ENCODE results near the gene RRP1.

The RRP1 gene

GRCh38 chr21:43803558-43804300, 14.4 kb downstream of the RRP1 start:
- DNase-seq, result no peak

GRCh38 chr21:43805275-43805800, 16.0 kb downstream of the RRP1 start:
- DNase-seq, result no peak

- no peak for DNase-seq
Measured at GRCh38 chr21:43806017-43806710, 16.8 kb downstream of the RRP1 start.

GRCh38 chr21:43808367-43808766, 19.0 kb downstream of the RRP1 start:
- DNase-seq, result no peak

GRCh38 chr21:43808832-43809251, 19.5 kb downstream of the RRP1 start:
- DNase-seq, result no peak

GRCh38 chr21:43809346-43809799, 20.0 kb downstream of the RRP1 start:
- no peak for DNase-seq

GRCh38 chr21:43809853-43810504, 20.6 kb downstream of the RRP1 start:
- no peak for DNase-seq

GRCh38 chr21:43810505-43811261, 21.3 kb downstream of the RRP1 start:
- peak; percentile 86 for DNase-seq

- DNase-seq, result no peak
Measured at GRCh38 chr21:43811262-43812105, 22.1 kb downstream of the RRP1 start.

- no peak for DNase-seq
Measured at GRCh38 chr21:43812139-43812821, 22.9 kb downstream of the RRP1 start.

- no peak for DNase-seq
Measured at GRCh38 chr21:43812957-43813655, 23.7 kb downstream of the RRP1 start.

- no peak for DNase-seq
Measured at GRCh38 chr21:43813656-43813980, 24.2 kb downstream of the RRP1 start.

GRCh38 chr21:43814215-43815106, 25.1 kb downstream of the RRP1 start:
- DNase-seq, result no peak

- no peak for DNase-seq
Measured at GRCh38 chr21:43815107-43815613, 25.8 kb downstream of the RRP1 start.

GRCh38 chr21:43815991-43816390, 26.6 kb downstream of the RRP1 start:
- DNase-seq, result no peak

- no peak for DNase-seq
Measured at GRCh38 chr21:43816611-43817071, 27.3 kb downstream of the RRP1 start.

- DNase-seq, result no peak
Measured at GRCh38 chr21:43817157-43818086, 28.0 kb downstream of the RRP1 start.

GRCh38 chr21:43818685-43819084, 29.3 kb downstream of the RRP1 start:
- DNase-seq, result no peak

Data from femur (tissue), 1 donor.